H1 (cell line): ENCODE data around the gene SYT17. TPM values are rescaled to one million over a fixed set of nuclear protein-coding genes. Genes with fewer than 3 reads are reported as not detected.

Experiments used
- CTCF ChIA-PET: fragments of 300-600 bp; sonication (Branson Sonifier 250); formaldehyde crosslinking; loops from one replicate; lab custom pipeline; 2021; ENCODE audit not compliant: partially characterized antibody; lab: Charles Lee
- POLR2A ChIA-PET: fragments of 300-600 bp; sonication (Branson Sonifier 250); formaldehyde crosslinking; loops from one replicate; lab custom pipeline; 2021; ENCODE audit warnings: inconsistent platforms; ENCODE audit not compliant: partially characterized antibody; lab: Charles Lee
- DNase-seq, 2 experiments: peaks; one replicate each; pipeline versions ENCODE4 v3.0.0 to v3.0.0-alpha.2; 2010 to 2022; ENCODE audit warnings: low spot score in 2 of 2, low read depth in 1 of 2, mixed read lengths in 1 of 2
- FAIRE-seq: peaks from 2 replicates; lab custom pipeline; 2011; peaks lifted over from hg19 to GRCh38; lab: Jason Lieb, UNC
- H2AFZ ChIP-seq: 2 replicates; pipeline ENCODE4 v1.8.1; 2012; ENCODE audit warnings: low read length, inconsistent platforms
- H2AK5ac ChIP-seq: 2 replicates; pipeline ENCODE4 v1.6.1; 2013; ENCODE audit warnings: low read depth, low read length
- H2BK120ac ChIP-seq: replicated peaks from 2 replicates; pipeline ENCODE3; 2013; ENCODE audit warnings: low read depth, low read length, inconsistent platforms
- H2BK12ac ChIP-seq: 2 replicates; pipeline ENCODE4 v1.6.1; 2013; ENCODE audit warnings: low read depth, low read length
- H2BK15ac ChIP-seq: 2 replicates; pipeline ENCODE4 v1.6.1; 2013; ENCODE audit warnings: low read length
- H2BK20ac ChIP-seq: 2 replicates; pipeline ENCODE4 v1.6.1; 2013; ENCODE audit warnings: low read length
- H2BK5ac ChIP-seq: 2 replicates; pipeline ENCODE4 v1.6.1; 2013; ENCODE audit warnings: low read depth, low read length
- H3K14ac ChIP-seq: 2 replicates; pipeline ENCODE4 v1.6.1; 2013; ENCODE audit warnings: inconsistent platforms; ENCODE audit not compliant: insufficient read length
- H3K18ac ChIP-seq: 2 replicates; pipeline ENCODE4 v1.6.1; 2013; ENCODE audit warnings: low read length; ENCODE audit errors: extremely low read depth
- H3K23ac ChIP-seq: 2 replicates; pipeline ENCODE4 v1.6.1; 2013; ENCODE audit warnings: inconsistent platforms; ENCODE audit not compliant: insufficient read length
- H3K23me2 ChIP-seq: 2 replicates; pipeline ENCODE4 v1.6.1; 2013; ENCODE audit warnings: low read depth, low read length
- H3K27ac ChIP-seq: 2 replicates; pipeline ENCODE4 v1.6.1; 2011; ENCODE audit warnings: low read depth, low read length, inconsistent platforms
- H3K27me3 ChIP-seq, 4 experiments: replicated peaks in 1 of 4; 1 replicate in 1 of 4; 2 replicates in 3 of 4; pipeline versions ENCODE4 v1.6.1 to v1.8.1; 2011 to 2013; ENCODE audit warnings: low read length in 3 of 4, mild to moderate bottlenecking in 3 of 4, inconsistent platforms in 2 of 4, mixed read lengths in 2 of 4, moderate library complexity in 1 of 4; ENCODE audit not compliant: control insufficient read depth in 3 of 4, insufficient read depth in 3 of 4; ENCODE audit errors: extremely low read depth in 1 of 4
- H3K36me3 ChIP-seq, 4 experiments: 2 replicates each; pipeline versions ENCODE4 v1.6.1 to v1.8.1; 2011 to 2013; ENCODE audit warnings: mild to moderate bottlenecking in 4 of 4, low read length in 3 of 4, moderate library complexity in 2 of 4, control low read depth in 1 of 4, inconsistent platforms in 1 of 4; ENCODE audit not compliant: insufficient read depth in 4 of 4, control insufficient read depth in 2 of 4
- H3K4ac ChIP-seq: replicated peaks from 2 replicates; pipeline ENCODE3; 2013; ENCODE audit warnings: low read length, low read depth, mixed read lengths, inconsistent platforms; ENCODE audit not compliant: insufficient read length
- H3K4me1 ChIP-seq, 4 experiments: replicated peaks in 1 of 4; 1 replicate in 1 of 4; 2 replicates in 3 of 4; pipeline versions ENCODE4 v1.6.1 to v1.8.1; 2011 to 2013; ENCODE audit warnings: low read length in 3 of 4, inconsistent platforms in 2 of 4, mixed read lengths in 1 of 4; ENCODE audit not compliant: insufficient read depth in 4 of 4, control insufficient read depth in 3 of 4
- H3K4me2 ChIP-seq, 2 experiments: 2 replicates each; pipeline versions ENCODE4 v1.6.1 to v1.8.1; 2011 to 2013; ENCODE audit warnings: low read depth in 2 of 2, low read length in 2 of 2, control low read depth in 1 of 2, inconsistent platforms in 1 of 2, mild to moderate bottlenecking in 1 of 2; ENCODE audit not compliant: insufficient read depth in 1 of 2
- H3K4me3 ChIP-seq, 4 experiments: fragments of 200-600, 300-600 bp in 1 of 4; sonication (generic), shearing (Covaris generic), sonication (Bioruptor Twin) in 1 of 4; 2 replicates each; pipeline versions ENCODE4 v1.5.1 to v1.8.1; 2011 to 2016; ENCODE audit warnings: low read length in 4 of 4, low read depth in 3 of 4, control low read depth in 2 of 4, inconsistent platforms in 2 of 4, mild to moderate bottlenecking in 2 of 4, mixed read lengths in 1 of 4, moderate library complexity in 1 of 4; ENCODE audit not compliant: insufficient read depth in 2 of 4; ENCODE audit errors: extremely low read depth in 1 of 4
- H3K56ac ChIP-seq: replicated peaks from 2 replicates; pipeline ENCODE3; 2013; ENCODE audit warnings: low read depth, mild to moderate bottlenecking, mixed read lengths, low read length, inconsistent platforms; ENCODE audit not compliant: insufficient read length
- H3K79me1 ChIP-seq: 2 replicates; pipeline ENCODE4 v1.6.1; 2013; ENCODE audit warnings: low read depth, low read length, control low read depth
- H3K79me2 ChIP-seq, 2 experiments: 2 replicates each; pipeline versions ENCODE4 v1.6.1 to v1.8.1; 2012 to 2013; ENCODE audit warnings: low read length in 2 of 2, mild to moderate bottlenecking in 2 of 2, inconsistent platforms in 1 of 2; ENCODE audit not compliant: insufficient read depth in 2 of 2, control insufficient read depth in 1 of 2
- H3K9ac ChIP-seq, 4 experiments: replicated peaks in 1 of 4; 1 replicate in 1 of 4; 2 replicates in 3 of 4; pipeline versions ENCODE4 v1.6.1 to v1.8.1; 2011 to 2013; ENCODE audit warnings: low read depth in 3 of 4, low read length in 3 of 4, control low read depth in 2 of 4, mild to moderate bottlenecking in 2 of 4, moderate library complexity in 2 of 4, inconsistent platforms in 1 of 4; ENCODE audit errors: extremely low read depth in 1 of 4
- H3K9me3 ChIP-seq, 2 experiments: 2 replicates each; pipeline versions ENCODE4 v1.6.1 to v1.8.1; 2012 to 2013; ENCODE audit warnings: mild to moderate bottlenecking in 2 of 2, moderate library complexity in 2 of 2, control low read depth in 1 of 2, inconsistent platforms in 1 of 2, low read depth in 1 of 2, low read length in 1 of 2, mixed read lengths in 1 of 2; ENCODE audit not compliant: insufficient read depth in 2 of 2
- H4K20me1 ChIP-seq, 2 experiments: replicated peaks in 1 of 2; 2 replicates each; pipeline versions ENCODE3 to v1.8.1; 2011 to 2013; ENCODE audit warnings: inconsistent platforms in 2 of 2, low read length in 2 of 2, mild to moderate bottlenecking in 1 of 2; ENCODE audit not compliant: insufficient read depth in 2 of 2, control insufficient read depth in 1 of 2
- H4K5ac ChIP-seq: 2 replicates; pipeline ENCODE4 v1.6.1; 2013; ENCODE audit warnings: low read length, low read depth, mixed read lengths, inconsistent platforms; ENCODE audit not compliant: insufficient read length
- H4K8ac ChIP-seq: 2 replicates; pipeline ENCODE4 v1.8.0; 2013; ENCODE audit warnings: mild to moderate bottlenecking, moderate library complexity, low read length, inconsistent platforms; ENCODE audit not compliant: insufficient read depth; ENCODE audit errors: extremely low read depth
- H4K91ac ChIP-seq: replicated peaks from 2 replicates; pipeline ENCODE3; 2013; ENCODE audit warnings: low read length, mixed read lengths, inconsistent platforms; ENCODE audit not compliant: insufficient read length
- ASH2L ChIP-seq: fragments of 200-600, 300-600 bp; sonication (generic); IDR thresholded peaks from one replicate; pipeline ENCODE4 v1.7.1; 2017; ENCODE audit warnings: low read length
- BACH1 ChIP-seq: IDR thresholded peaks from 2 replicates; pipeline ENCODE4 v1.6.1; 2012; ENCODE audit warnings: low read length, improper control_type of control experiment
- CTBP2 ChIP-seq: IDR thresholded peaks from 2 replicates; pipeline ENCODE4 v1.7.0; 2011; ENCODE audit warnings: borderline replicate concordance, mild to moderate bottlenecking, moderate library complexity, mixed read lengths, low read length; ENCODE audit not compliant: insufficient read depth, insufficient read length
- KDM4A ChIP-seq: IDR thresholded peaks from one replicate; pipeline ENCODE4 v1.7.1; 2012; ENCODE audit warnings: low read depth, mild to moderate bottlenecking, moderate library complexity, low read length, inconsistent platforms; ENCODE audit not compliant: severe bottlenecking
- PHF8 ChIP-seq: fragments of 200-600 bp; sonication (generic); conservative IDR thresholded peaks from 2 replicates; pipeline ENCODE4 v1.7.1; 2012; ENCODE audit warnings: low read depth, mild to moderate bottlenecking, inconsistent platforms, low read length, moderate library complexity
- POLR2A ChIP-seq, 2 experiments: IDR thresholded peaks; 1 replicate in 1 of 2; 2 replicates in 1 of 2; pipeline ENCODE4 v1.6.1; 2011; ENCODE audit warnings: low read depth in 2 of 2, low read length in 2 of 2, mild to moderate bottlenecking in 2 of 2; ENCODE audit errors: control extremely low read depth in 1 of 2
- RXRA ChIP-seq: IDR thresholded peaks from 2 replicates; pipeline ENCODE4 v1.6.1; 2011; ENCODE audit warnings: low read depth, mild to moderate bottlenecking, low read length, moderate library complexity; ENCODE audit not compliant: insufficient read depth
- SP1 ChIP-seq: IDR thresholded peaks from 2 replicates; pipeline ENCODE4 v1.6.1; 2011; ENCODE audit warnings: low read depth, low read length
- TCF12 ChIP-seq: IDR thresholded peaks from 2 replicates; pipeline ENCODE4 v1.6.1; 2011; ENCODE audit warnings: low read depth, mild to moderate bottlenecking, low read length
- ZNF274 ChIP-seq: IDR thresholded peaks from 2 replicates; pipeline ENCODE4 v1.7.0; 2012; ENCODE audit warnings: low read length, borderline replicate concordance; ENCODE audit errors: extremely low read depth
- WGBS, 2 experiments: shearing (Covaris generic) in 1 of 2; methylation state at CpG; one replicate each; pipeline versions ENCODE4 v1.1.6 to v1.1.7; 2013 to 2015; ENCODE audit warnings: low lambda C conversion rate in 2 of 2, mixed read lengths in 2 of 2, inconsistent platforms in 1 of 2, low coverage in 1 of 2, missing lambda C conversion rate in 1 of 2; ENCODE audit not compliant: insufficient replicate concordance in 2 of 2, insufficient coverage in 1 of 2, insufficient read length in 1 of 2; ENCODE audit errors: extremely low coverage in 1 of 2, missing lambda C conversion rate in 1 of 2; 5-methylcytosine and 5-hydroxymethylcytosine counted together
- polyA plus RNA-seq, 7 experiments: library from polyadenylated mRNA; depleted of rRNA in 3 of 7; stranded (reverse) in 5 of 7; unstranded in 2 of 7; fragments of >200 nt in 5 of 7; fragments of 200-250 nt in 2 of 7; gene quantifications; 1 replicate in 5 of 7; 2 replicates in 1 of 7; 4 replicates in 1 of 7; pipeline versions ENCODE4 v1.2.1 to v1.2.3, GENCODE V29; 2011 to 2013; ENCODE audit warnings: missing spikeins in 2 of 7, mixed read lengths in 2 of 7
- total RNA-seq: library from RNA; stranded (reverse); fragmentation: NEBNext Ultra II Directional; extraction: Animal tissue kit (Norgen Biotek cat#: 25700); gene quantifications from 2 replicates; pipeline ENCODE4 v1.2.1, GENCODE V29; 2021
- TF ChIP-seq, protein P1 (sequence below): IDR thresholded peaks from 2 replicates; pipeline ENCODE4 v1.6.1; 2011; ENCODE audit warnings: low read depth, mild to moderate bottlenecking, low read length; ENCODE audit not compliant: insufficient read depth
- TF ChIP-seq, protein P2 (sequence below), 3 experiments: IDR thresholded peaks; 1 replicate in 2 of 3; 2 replicates in 1 of 3; pipeline versions ENCODE4 v1.5.1 to v1.6.1; 2011; ENCODE audit warnings: low read length in 3 of 3, mild to moderate bottlenecking in 3 of 3, inconsistent platforms in 2 of 3, low read depth in 1 of 3, moderate library complexity in 1 of 3; ENCODE audit not compliant: insufficient read depth in 1 of 3; ENCODE audit errors: control extremely low read depth in 1 of 3

SYT17 gene
- total and polyA plus RNA-seq, 2 of the 8 experiments (the other 6 are each of a cell fraction or from before 2014, with no cell fraction given) = 5.8 to 18.1 TPM

DNA sequence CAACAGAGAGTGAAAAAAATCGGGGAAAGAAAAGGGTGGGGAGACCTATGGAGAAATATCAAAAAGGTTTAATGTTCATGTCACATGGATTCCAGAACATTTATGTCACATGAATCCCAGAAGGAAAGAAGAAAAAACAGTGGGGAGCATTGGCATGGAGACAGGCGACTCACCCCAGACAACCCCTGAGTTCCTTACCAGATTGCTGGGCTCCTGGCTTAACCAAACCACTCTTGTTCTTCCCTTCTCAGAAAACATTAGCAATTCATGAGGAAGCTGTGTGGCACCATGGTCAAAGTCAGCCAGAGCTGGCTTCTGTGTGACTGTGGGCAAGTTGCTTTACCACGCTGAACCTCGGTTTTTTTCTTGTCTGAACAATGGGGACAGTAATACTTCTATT lies 67.8 kb downstream of the SYT17 start:
- Histone ChIP-seq H2AFZ (no peak overlapping the region), H3K4me1 (no peaks in the 10 kb centered on the region), H3K4me2 (no peak overlapping the region), H2BK5ac (no peak overlapping the region), H3K27me3 (no peaks in the 10 kb centered on the region), H3K18ac (no peak overlapping the region), H2AK5ac (no peak overlapping the region), H4K91ac (no peak overlapping the region), H3K4ac (no peak overlapping the region), H3K27ac (no peak overlapping the region), H2BK120ac (no peak overlapping the region), H2BK20ac (no peak overlapping the region), H3K9ac (no peak overlapping the region), H4K8ac (no peak overlapping the region), H3K23ac (no peak overlapping the region), H2BK12ac (no peak overlapping the region), H3K79me1 (no peaks in the 10 kb centered on the region), H4K20me1 (no peaks in the 10 kb centered on the region), H3K36me3 (no peaks in the 10 kb centered on the region), H2BK15ac (no peak overlapping the region), H3K23me2 (no peaks in the 10 kb centered on the region), H4K5ac (no peak overlapping the region), H3K79me2 (no peaks in the 10 kb centered on the region), H3K4me3 (no peak overlapping the region), H3K9me3 (peaks cover 4 to 16% of the 10 kb centered on the region in 2 experiments; a peak in 3 of 4 replicates), H3K56ac (no peak overlapping the region), H3K14ac (no peak overlapping the region)
- FAIRE-seq = no peak
- WGBS, 2 experiments = 94% methylated on average over 4 of the region's 4 CpGs; no CpG with 5 or more reads in 1 of the 2 experiments
- ChIA-PET CTCF (no interaction called here), POLR2A (no interaction called here)
- DNase-seq = no peak
- no peak for TF ChIP-seq BACH1
- no peak for TF ChIP-seq ZNF274
- no peak for TF ChIP-seq PHF8
- no peak for TF ChIP-seq POLR2A (IDR thresholded peaks at IDR 0.05; ENCODE audit: control extremely low read depth in 1 of 2, low read depth in 2 of 2, low read length in 2 of 2)
- no peak for TF ChIP-seq RXRA
- TF ChIP-seq, protein P1, sequence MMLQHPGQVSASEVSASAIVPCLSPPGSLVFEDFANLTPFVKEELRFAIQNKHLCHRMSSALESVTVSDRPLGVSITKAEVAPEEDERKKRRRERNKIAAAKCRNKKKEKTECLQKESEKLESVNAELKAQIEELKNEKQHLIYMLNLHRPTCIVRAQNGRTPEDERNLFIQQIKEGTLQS = no peak
- TF ChIP-seq ASH2L = no peak
- TF ChIP-seq, protein P2, sequence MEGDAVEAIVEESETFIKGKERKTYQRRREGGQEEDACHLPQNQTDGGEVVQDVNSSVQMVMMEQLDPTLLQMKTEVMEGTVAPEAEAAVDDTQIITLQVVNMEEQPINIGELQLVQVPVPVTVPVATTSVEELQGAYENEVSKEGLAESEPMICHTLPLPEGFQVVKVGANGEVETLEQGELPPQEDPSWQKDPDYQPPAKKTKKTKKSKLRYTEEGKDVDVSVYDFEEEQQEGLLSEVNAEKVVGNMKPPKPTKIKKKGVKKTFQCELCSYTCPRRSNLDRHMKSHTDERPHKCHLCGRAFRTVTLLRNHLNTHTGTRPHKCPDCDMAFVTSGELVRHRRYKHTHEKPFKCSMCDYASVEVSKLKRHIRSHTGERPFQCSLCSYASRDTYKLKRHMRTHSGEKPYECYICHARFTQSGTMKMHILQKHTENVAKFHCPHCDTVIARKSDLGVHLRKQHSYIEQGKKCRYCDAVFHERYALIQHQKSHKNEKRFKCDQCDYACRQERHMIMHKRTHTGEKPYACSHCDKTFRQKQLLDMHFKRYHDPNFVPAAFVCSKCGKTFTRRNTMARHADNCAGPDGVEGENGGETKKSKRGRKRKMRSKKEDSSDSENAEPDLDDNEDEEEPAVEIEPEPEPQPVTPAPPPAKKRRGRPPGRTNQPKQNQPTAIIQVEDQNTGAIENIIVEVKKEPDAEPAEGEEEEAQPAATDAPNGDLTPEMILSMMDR (IDR thresholded peaks at IDR 0.05; ENCODE audit: control extremely low read depth in 1 of 3, insufficient read depth in 1 of 3, low read depth in 1 of 3, low read length in 3 of 3) = no peak
- TF ChIP-seq KDM4A = no peak
- no peak for TF ChIP-seq TCF12
- TF ChIP-seq SP1 = no peak
- TF ChIP-seq CTBP2 = no peak
